ENCODE results near the gene SPON1.
"Not testable (repeated sequence)": the region's sequence is repeated elsewhere in the genome, so short reads cannot be mapped to it uniquely, and the experiment has no call there.

Gene SPON1

GRCh38 chr11:13926366-13926765 is 36.2 kb upstream of the SPON1 start:
- H3K23ac ChIP-seq (ENCODE audit: low read length in 2 of 2); H3K27me3 ChIP-seq (ENCODE audit: control insufficient read depth in 1 of 2, insufficient read depth in 1 of 2, low read length in 2 of 2); H3K4me2 ChIP-seq (ENCODE audit: low read length, poor library complexity, severe bottlenecking); H3K4me1 ChIP-seq (ENCODE audit: control insufficient read depth, insufficient read depth, low read depth, low read length); H2BK5ac ChIP-seq (ENCODE audit: low read depth, low read length, poor library complexity, severe bottlenecking); H3K18ac ChIP-seq (ENCODE audit: low read depth in 1 of 2, low read length in 2 of 2); H2BK120ac ChIP-seq (ENCODE audit: low read depth, low read length); H3K9me3 ChIP-seq (ENCODE audit: control insufficient read depth, low read length); H4K8ac ChIP-seq (ENCODE audit: low read length); H3K4ac ChIP-seq (ENCODE audit: low read depth in 1 of 2, low read length in 2 of 2); H3K27ac ChIP-seq (ENCODE audit: low read length, poor library complexity, severe bottlenecking); H2BK12ac ChIP-seq (ENCODE audit: low read length in 2 of 2); H2AK5ac ChIP-seq (ENCODE audit: low read length, severe bottlenecking); H3K4me3 ChIP-seq (ENCODE audit: insufficient read depth in 1 of 2, low read depth in 1 of 2, low read length in 2 of 2); H3K14ac ChIP-seq (ENCODE audit: low read length in 2 of 2); H2BK15ac ChIP-seq (ENCODE audit: low read depth, poor library complexity, severe bottlenecking); H3K36me3 ChIP-seq (ENCODE audit: control insufficient read depth in 1 of 2, insufficient read depth in 2 of 2, low read depth in 1 of 2, low read length in 2 of 2); H3K9ac ChIP-seq (ENCODE audit: low read length); H3K79me1 ChIP-seq (replicated peaks; ENCODE audit: low read length, poor library complexity, severe bottlenecking); H4K91ac ChIP-seq (ENCODE audit: low read length); DNase-seq; H2AFZ ChIP-seq (ENCODE audit: low read depth, low read length): not testable (repeated sequence)
- WGBS = 94% methylated on average over 4 of the region's 5 CpGs

GRCh38 chr11:13926981-13927380 is 35.5 kb upstream of the SPON1 start:
- Histone ChIP-seq H3K79me1 (replicated peaks; ENCODE audit: low read length, poor library complexity, severe bottlenecking) (no peaks in the 10 kb centered on the region), H3K14ac (ENCODE audit: low read length in 2 of 2) (no peak overlapping the region), H2BK15ac (ENCODE audit: low read depth, poor library complexity, severe bottlenecking) (no peak overlapping the region), H3K4ac (ENCODE audit: low read depth in 1 of 2, low read length in 2 of 2) (no peak overlapping the region), H2BK120ac (ENCODE audit: low read depth, low read length) (no peak overlapping the region), H4K8ac (ENCODE audit: low read length) (no peak overlapping the region), H3K4me1 (ENCODE audit: control insufficient read depth, insufficient read depth, low read depth, low read length) (peaks cover 3% of the 10 kb centered on the region), H3K27ac (ENCODE audit: low read length, poor library complexity, severe bottlenecking) (no peak overlapping the region), H3K18ac (ENCODE audit: low read depth in 1 of 2, low read length in 2 of 2) (no peak overlapping the region), H3K23ac (ENCODE audit: low read length in 2 of 2) (no peak overlapping the region), H3K9me3 (ENCODE audit: control insufficient read depth, low read length) (no peaks in the 10 kb centered on the region), H2AFZ (ENCODE audit: low read depth, low read length) (no peak overlapping the region), H3K4me3 (ENCODE audit: insufficient read depth in 1 of 2, low read depth in 1 of 2, low read length in 2 of 2) (no peak overlapping the region), H2BK12ac (ENCODE audit: low read length in 2 of 2) (no peak overlapping the region), H4K91ac (ENCODE audit: low read length) (no peak overlapping the region), H3K27me3 (ENCODE audit: control insufficient read depth in 1 of 2, insufficient read depth in 1 of 2, low read length in 2 of 2) (no peaks in the 10 kb centered on the region), H3K4me2 (ENCODE audit: low read length, poor library complexity, severe bottlenecking) (no peak overlapping the region), H3K36me3 (ENCODE audit: control insufficient read depth in 1 of 2, insufficient read depth in 2 of 2, low read depth in 1 of 2, low read length in 2 of 2) (no peaks in the 10 kb centered on the region), H3K9ac (ENCODE audit: low read length) (no peak overlapping the region), H2AK5ac (ENCODE audit: low read length, severe bottlenecking) (no peak overlapping the region), H2BK5ac (ENCODE audit: low read depth, low read length, poor library complexity, severe bottlenecking) (no peak overlapping the region)
- WGBS = 100% methylated on average over 1 of the region's 3 CpGs
- DNase-seq = no peak

DNA sequence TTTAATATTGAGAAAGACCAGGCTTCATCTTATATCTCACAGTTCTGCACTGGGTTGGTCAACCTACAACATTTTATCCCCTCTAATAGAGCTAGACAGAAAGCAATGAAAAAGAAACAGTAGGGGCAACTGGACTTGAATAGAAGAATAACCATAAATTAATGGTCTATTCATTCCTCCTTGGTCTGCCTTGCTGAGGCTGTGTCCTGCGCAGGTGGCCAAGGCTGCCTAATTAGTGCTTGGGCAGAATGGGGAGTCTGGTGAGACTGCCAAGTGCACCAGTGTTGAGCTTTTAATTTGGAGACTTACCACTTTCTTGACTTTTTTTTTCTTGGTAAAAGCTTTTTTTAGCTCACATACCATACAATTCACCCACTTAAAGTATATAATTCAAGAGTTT is 35.0 kb upstream of the SPON1 start:
- no peak for DNase-seq
- H3K18ac ChIP-seq (ENCODE audit: low read depth in 1 of 2, low read length in 2 of 2) = no peak overlapping the region
- H4K91ac ChIP-seq (ENCODE audit: low read length) = no peak overlapping the region
- H3K4ac ChIP-seq (ENCODE audit: low read depth in 1 of 2, low read length in 2 of 2) = no peak overlapping the region
- H2BK5ac ChIP-seq (ENCODE audit: low read depth, low read length, poor library complexity, severe bottlenecking) = no peak overlapping the region
- H3K27ac ChIP-seq (ENCODE audit: low read length, poor library complexity, severe bottlenecking) = no peak overlapping the region
- H3K79me1 ChIP-seq (replicated peaks; ENCODE audit: low read length, poor library complexity, severe bottlenecking) = no peaks in the 10 kb centered on the region
- H2BK120ac ChIP-seq (ENCODE audit: low read depth, low read length) = no peak overlapping the region
- no peak overlapping the region for H3K14ac ChIP-seq (ENCODE audit: low read length in 2 of 2)
- no peak overlapping the region for H2AFZ ChIP-seq (ENCODE audit: low read depth, low read length)
- no peak overlapping the region for H3K4me2 ChIP-seq (ENCODE audit: low read length, poor library complexity, severe bottlenecking)
- no peak overlapping the region for H2BK15ac ChIP-seq (ENCODE audit: low read depth, poor library complexity, severe bottlenecking)
- 100% methylated on average over 1 of the region's 1 CpG for WGBS
- no peak overlapping the region for H2AK5ac ChIP-seq (ENCODE audit: low read length, severe bottlenecking)
- no peak overlapping the region for H2BK12ac ChIP-seq (ENCODE audit: low read length in 2 of 2)
- no peak overlapping the region for H3K9ac ChIP-seq (ENCODE audit: low read length)
- H3K27me3 ChIP-seq (ENCODE audit: control insufficient read depth in 1 of 2, insufficient read depth in 1 of 2, low read length in 2 of 2) = no peaks in the 10 kb centered on the region
- H3K23ac ChIP-seq (ENCODE audit: low read length in 2 of 2) = no peak overlapping the region
- H3K36me3 ChIP-seq (ENCODE audit: control insufficient read depth in 1 of 2, insufficient read depth in 2 of 2, low read depth in 1 of 2, low read length in 2 of 2) = no peaks in the 10 kb centered on the region
- peaks cover 3% of the 10 kb centered on the region for H3K4me1 ChIP-seq (ENCODE audit: control insufficient read depth, insufficient read depth, low read depth, low read length)
- H3K9me3 ChIP-seq (ENCODE audit: control insufficient read depth, low read length) = no peaks in the 10 kb centered on the region
- H4K8ac ChIP-seq (ENCODE audit: low read length) = no peak overlapping the region
- H3K4me3 ChIP-seq (ENCODE audit: insufficient read depth in 1 of 2, low read depth in 1 of 2, low read length in 2 of 2) = no peak overlapping the region

- H2AFZ ChIP-seq (ENCODE audit: low read depth, low read length) = no peak overlapping the region
- no peak overlapping the region for H3K27ac ChIP-seq (ENCODE audit: low read length, poor library complexity, severe bottlenecking)
- no peak overlapping the region for H2AK5ac ChIP-seq (ENCODE audit: low read length, severe bottlenecking)
- H3K18ac ChIP-seq (ENCODE audit: low read depth in 1 of 2, low read length in 2 of 2) = no peak overlapping the region
- H3K79me1 ChIP-seq (replicated peaks; ENCODE audit: low read length, poor library complexity, severe bottlenecking) = no peaks in the 10 kb centered on the region
- H3K4me1 ChIP-seq (ENCODE audit: control insufficient read depth, insufficient read depth, low read depth, low read length) = peaks cover 2% of the 10 kb centered on the region
- peak; percentile 82 for DNase-seq
- H3K23ac ChIP-seq (ENCODE audit: low read length in 2 of 2) = no peak overlapping the region
- H2BK15ac ChIP-seq (ENCODE audit: low read depth, poor library complexity, severe bottlenecking) = no peak overlapping the region
- H4K8ac ChIP-seq (ENCODE audit: low read length) = no peak overlapping the region
- H3K27me3 ChIP-seq (ENCODE audit: control insufficient read depth in 1 of 2, insufficient read depth in 1 of 2, low read length in 2 of 2) = no peaks in the 10 kb centered on the region
- H3K4me3 ChIP-seq (ENCODE audit: insufficient read depth in 1 of 2, low read depth in 1 of 2, low read length in 2 of 2) = peak overlapping the region in 1 of 2 experiments; percentile 12
- no peaks in the 10 kb centered on the region for H3K9me3 ChIP-seq (ENCODE audit: control insufficient read depth, low read length)
- H3K4me2 ChIP-seq (ENCODE audit: low read length, poor library complexity, severe bottlenecking) = no peak overlapping the region
- no peak overlapping the region for H3K14ac ChIP-seq (ENCODE audit: low read length in 2 of 2)
- no peak overlapping the region for H4K91ac ChIP-seq (ENCODE audit: low read length)
- no peak overlapping the region for H2BK120ac ChIP-seq (ENCODE audit: low read depth, low read length)
- H2BK5ac ChIP-seq (ENCODE audit: low read depth, low read length, poor library complexity, severe bottlenecking) = no peak overlapping the region
- H3K9ac ChIP-seq (ENCODE audit: low read length) = peak overlapping the region; percentile 68
- H2BK12ac ChIP-seq (ENCODE audit: low read length in 2 of 2) = no peak overlapping the region
- H3K36me3 ChIP-seq (ENCODE audit: control insufficient read depth in 1 of 2, insufficient read depth in 2 of 2, low read depth in 1 of 2, low read length in 2 of 2) = no peaks in the 10 kb centered on the region
- H3K4ac ChIP-seq (ENCODE audit: low read depth in 1 of 2, low read length in 2 of 2) = no peak overlapping the region
- 53% methylated on average over 2 of the region's 4 CpGs for WGBS
Measured at GRCh38 chr11:13928566-13929251, 33.8 kb upstream of the SPON1 start.
